HG02852 (cell line): ENCODE data around the gene TRAK1.

Source experiments
- ATAC-seq: cut with Tn5 transposase; IDR thresholded peaks from one replicate; pipeline ENCODE4 v1.9.1; 2021; ENCODE audit warnings: mild to moderate bottlenecking, moderate library complexity; ENCODE audit not compliant: unreplicated experiment

The TRAK1 gene

GRCh38 chr3:42270561-42270960, 179.4 kb downstream of the TRAK1 start:
- ATAC-seq = no peak

GRCh38 chr3:42271786-42272185, 180.6 kb downstream of the TRAK1 start:
- no peak for ATAC-seq

GRCh38 chr3:42273361-42273760, 182.2 kb downstream of the TRAK1 start:
- no peak for ATAC-seq

GRCh38 chr3:42274266-42274665, 183.1 kb downstream of the TRAK1 start:
- no peak for ATAC-seq

GRCh38 chr3:42275217-42275616, 184.1 kb downstream of the TRAK1 start:
- no peak for ATAC-seq
